Stimulated activated CD8-positive, alpha-beta memory T cell treated with anti-CD3 and anti-CD28 coated beads, Interleukin-12 subunit alpha, Interleukin-12 subunit beta, amount 100 ng/mL, for 24 hours (primary cell): ENCODE data around the gene RAB17.
"Not testable (repeated sequence)": the region's sequence is repeated elsewhere in the genome, so short reads cannot be mapped to it uniquely, and the experiment has no call there.

Source experiments
- DNase-seq: peaks from one replicate; pipeline ENCODE4 v3.0.0-alpha.2; 2020; ENCODE audit errors: extremely low read depth

Gene RAB17

DNA sequence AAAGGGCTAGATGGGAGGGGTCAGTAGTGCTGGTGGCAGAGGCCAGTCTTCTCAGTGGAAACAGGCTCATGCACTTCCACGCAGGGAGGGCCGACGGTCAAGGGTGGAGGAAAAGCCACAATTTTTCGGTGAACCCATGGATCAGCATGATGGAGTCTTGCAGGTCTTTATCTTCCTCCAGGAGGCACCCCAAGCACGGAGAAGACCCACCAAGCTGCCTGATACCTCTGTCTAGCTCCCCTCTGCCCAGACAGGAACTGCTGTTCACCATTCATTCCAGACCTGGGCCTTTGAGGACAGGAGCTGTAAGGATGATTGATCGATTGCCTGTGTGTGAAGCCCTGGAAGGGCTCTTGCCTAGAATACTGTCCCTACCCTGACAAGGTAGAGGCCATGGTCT lies 34.0 kb upstream of the RAB17 start:
- DNase-seq, result no peak

DNA sequence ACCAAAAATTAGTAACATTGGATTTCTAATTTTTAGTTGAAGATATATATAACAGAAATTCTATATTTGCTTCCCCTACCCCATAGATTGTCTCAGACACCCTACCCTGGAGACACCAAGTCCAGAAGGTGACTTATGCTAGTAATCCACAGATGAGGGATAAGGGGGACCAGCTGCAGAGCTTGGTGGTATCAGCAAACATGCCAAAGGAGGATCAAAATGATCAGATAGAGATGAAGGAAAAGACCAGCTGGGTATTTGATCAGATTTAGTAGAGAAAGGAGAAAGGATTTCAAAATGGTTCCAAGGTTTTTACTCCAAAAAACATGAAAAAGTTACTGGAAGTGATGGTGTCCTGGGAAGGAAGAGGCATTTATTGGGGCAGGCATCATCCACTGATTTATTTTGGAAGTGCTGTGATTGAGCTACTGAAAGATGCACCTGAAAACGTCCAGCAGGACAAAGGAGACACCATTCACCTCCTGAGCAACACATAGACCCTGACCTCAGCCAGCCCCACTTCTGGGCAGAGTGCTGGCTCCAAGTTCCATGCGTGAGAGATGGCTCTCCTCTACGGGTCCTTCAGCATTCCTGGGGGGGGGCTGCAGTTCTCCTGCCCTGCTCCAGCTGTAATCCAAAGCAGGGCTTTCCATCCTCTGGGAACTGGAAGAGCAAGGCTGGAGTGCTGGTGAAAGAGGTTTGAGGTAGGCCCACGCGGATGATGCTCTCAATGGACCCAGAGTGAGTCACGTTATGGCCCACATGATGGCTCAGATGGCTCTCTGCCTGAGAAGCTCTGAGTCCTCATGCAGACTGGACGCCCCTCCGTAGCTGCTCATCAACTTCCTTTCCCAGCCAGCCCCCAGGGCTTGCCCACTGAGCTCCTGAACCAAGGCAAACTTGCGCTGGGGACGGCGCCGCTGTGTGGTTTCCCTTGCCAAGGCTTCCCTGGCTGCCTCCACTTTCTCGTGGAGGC lies 33.2 kb upstream of the RAB17 start:
- DNase-seq, result no peak

DNA sequence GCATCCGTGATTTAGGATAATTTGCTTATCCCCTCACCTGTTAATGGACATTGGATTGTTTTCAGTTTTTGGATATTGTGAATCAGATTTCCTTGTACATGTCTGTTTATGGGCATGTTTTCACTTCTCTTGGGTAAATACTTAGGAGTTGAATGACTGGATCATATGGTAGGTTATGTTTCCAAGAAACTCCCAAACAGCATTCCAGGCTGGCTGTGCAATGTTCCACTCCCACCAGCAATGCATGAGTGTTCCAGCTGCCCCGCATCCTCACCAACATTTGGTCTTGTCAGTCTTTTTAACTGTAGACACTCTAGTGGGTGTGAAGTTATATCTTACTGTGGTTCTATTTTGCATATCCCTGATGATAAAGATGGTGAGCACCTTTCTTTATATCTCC lies 27.9 kb upstream of the RAB17 start:
- no peak for DNase-seq

DNA sequence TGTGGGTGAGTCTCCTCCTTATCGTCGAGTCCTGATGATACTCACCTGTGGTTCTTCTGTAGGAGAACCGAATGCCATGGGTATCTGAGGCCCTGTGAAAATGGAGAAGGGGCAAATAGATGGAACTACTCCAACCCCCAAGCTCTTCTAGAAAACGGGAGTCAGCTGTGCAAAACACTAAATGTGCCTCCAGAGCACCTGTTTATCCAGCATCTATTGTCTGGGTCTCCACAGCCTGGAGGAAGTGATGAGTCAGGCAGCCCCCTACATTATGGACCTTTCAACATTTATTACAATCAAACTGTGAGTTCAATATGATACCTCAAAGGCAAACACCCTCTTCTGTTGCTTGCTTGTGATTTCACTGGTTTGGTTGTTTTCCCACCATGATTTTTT lies 27.1 kb upstream of the RAB17 start:
- DNase-seq, result no peak

DNA sequence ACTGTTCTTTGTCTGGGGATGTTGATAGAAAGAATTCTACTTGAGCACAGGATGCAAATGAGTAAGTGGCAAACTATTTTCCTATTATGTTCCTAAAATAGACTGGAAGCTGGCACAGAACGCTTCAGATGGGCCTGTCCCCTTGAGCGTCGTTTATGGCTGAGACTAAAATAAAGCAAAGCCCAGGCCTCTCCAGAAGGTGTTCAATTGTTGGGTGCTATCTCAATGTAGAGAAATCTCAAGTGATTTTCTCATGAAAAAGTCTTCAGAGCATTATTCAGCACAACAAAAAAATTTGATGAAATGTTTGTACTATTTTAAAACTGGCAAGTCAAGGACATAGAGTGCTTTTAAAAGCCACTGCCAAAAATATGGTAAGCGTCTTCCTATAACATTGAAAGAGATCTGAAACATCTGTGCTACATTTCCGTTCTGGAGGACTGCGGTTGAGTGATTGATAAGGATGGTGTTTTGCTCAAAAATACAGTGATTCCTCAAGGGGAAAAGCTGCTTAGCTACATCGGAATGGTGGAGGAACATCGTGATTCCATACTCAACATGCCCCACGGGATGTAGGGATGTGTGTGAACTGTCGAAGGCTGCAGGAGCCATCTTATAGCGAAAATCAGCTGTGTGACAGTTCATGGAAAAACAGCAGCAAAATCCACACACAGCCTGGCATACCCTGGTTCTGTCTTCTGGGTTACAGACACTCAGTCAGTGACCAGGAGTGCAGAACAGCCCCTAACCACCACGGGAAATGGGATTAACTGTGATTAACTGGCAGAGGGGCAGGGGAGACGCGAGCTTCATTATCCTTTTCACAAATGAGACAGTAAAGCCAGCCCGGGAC lies 26.4 kb upstream of the RAB17 start:
- DNase-seq, result no peak

DNA sequence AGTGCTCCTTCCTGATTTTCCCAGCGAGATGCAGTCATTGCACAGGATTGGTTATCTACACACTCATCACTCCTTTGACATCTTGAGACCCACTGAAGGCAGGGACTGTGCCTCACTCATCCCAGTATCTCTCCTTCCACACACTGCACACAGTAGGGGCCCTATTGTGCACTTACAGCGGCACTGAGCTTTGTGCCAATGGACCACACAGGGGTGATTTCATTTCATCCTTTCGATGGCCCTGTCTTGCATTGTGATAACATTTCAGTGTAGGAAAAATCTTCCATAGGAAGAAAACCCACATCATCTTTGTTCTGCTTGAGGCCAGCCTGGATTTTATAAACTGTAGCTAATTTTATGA lies 25.8 kb upstream of the RAB17 start:
- DNase-seq, result no peak

DNA sequence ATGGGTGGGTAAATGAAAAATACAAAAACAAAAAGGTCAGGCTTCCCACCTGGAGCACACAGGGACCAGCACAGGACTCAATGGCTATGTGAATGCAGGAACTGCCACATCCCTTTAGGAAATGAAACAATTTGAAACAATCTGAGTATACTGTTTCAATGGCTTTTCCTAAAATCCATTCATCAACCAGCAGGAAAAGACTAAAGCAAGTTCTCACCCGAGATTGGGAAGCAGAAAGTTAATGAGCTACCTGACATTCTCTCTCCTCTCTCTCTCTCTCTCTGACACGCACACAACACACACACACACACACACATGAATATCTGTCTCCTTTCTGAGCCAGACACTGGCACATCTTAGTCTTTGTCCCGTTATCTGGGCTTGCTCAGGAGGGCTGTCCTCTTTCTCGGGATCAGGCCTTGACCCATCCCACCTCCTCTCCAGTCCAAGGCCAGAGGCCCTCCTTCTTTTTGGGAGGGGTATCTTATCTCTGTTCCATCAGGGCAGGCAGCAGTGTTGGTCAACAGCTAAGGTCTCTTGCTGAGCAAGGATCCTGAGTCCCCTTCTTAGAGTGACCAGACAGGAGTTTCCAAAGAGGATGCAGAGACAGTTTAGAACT lies 25.2 kb upstream of the RAB17 start:
- no peak for DNase-seq

DNA sequence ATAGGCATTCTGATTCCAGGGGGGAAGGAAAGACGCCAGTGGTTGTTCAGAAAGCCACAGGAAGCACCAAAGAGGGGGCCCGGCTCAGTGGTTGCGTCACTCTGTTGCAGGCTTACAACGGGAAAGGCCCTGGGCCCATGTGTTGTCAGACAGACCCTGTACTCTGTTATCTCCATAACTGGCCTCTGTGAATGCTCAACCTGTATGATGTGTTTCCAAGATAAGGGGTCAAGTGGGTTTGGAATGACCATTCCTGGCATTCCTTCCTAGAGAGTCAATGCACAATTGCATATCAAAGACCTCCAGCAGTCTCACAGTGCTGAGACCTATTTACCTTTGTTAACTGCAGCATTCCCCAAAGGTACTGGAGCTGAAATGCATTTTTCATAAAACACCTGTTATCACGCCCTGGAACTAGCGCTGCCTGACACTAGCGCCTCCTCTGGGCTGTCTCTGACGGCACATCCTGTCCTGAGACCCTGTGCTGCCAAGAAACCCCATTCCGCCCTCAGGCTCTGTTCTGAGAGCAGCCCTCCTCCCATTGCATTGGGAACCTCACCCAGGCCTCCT lies 23.7 kb upstream of the RAB17 start:
- no peak for DNase-seq

DNA sequence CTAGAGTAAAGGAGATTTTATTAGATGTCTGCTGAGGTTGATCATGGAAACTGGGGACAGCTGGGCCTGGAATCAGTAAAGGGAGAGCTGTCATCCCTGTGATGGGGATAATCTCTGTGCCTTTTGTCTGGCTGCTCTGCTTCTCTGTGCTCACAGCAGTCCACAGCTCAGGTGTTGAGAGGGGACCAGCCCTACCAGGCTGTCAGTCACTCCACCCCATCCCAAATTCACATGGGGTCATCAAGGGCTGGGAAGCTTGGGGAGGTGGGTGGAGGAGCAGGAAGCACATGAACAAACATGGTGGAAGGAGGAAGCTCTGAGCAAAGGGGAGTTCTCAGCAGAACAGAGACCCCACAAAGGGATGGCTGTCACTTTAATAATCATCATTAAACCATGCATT lies 23.1 kb upstream of the RAB17 start:
- no peak for DNase-seq

DNA sequence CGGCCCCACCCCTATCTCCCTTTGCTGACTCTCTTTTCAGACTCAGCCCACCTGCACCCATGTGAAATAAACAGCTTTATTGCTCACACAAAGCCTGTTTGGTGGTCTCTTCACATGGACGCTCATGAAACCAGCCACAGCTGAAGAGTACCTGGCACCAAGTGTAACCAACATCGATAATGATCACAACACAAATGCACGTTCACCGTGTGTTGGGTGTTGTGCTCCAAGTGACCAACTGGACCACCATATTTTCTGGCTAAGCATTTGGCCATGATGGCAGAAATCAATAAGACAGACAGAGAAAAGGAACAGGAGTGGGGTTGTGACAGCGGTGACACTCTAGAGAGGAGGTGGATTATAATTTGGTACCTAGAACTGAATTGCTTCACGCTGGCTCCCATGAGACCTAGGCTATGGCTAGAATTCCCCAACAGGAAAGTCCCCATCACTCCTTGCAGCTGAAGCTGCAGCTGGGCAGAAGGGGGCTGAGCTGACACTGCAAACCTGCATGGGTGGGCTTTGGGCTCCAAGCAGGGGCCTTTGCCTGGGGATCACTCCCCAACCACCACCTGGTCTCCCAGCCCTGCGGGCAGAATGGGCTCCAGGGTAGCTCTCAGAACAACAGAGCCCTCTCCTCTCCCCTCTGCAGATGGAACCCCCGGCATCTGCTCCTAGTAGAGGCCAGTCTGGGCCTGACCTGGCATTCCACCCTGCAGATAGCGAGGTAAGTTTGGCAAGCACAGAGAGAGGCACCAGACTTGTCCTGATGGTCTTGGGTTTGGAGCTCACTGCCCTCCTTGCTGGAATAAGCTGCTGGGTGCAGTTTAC lies 22.2 kb upstream of the RAB17 start:
- DNase-seq, result no peak

DNA sequence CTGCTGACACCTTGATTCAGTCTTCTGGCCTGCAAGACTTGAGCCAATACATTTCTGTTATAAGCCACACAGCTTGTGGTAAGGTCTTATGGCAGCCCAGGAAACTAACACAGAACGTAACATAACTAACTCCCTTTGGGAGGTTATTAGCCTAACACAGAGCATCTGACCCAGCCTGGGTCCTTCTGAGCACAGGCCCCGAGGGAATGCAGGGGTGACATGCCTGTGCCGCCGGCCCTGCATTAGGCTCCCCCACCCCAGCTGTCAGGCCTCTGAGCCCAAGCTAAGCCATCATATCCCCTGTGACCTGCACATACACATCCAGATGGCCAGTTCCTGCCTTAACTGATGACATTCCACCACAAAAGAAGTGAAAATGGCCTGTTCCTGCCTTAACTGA lies 16.0 kb upstream of the RAB17 start:
- DNase-seq, result not testable (repeated sequence)

DNA sequence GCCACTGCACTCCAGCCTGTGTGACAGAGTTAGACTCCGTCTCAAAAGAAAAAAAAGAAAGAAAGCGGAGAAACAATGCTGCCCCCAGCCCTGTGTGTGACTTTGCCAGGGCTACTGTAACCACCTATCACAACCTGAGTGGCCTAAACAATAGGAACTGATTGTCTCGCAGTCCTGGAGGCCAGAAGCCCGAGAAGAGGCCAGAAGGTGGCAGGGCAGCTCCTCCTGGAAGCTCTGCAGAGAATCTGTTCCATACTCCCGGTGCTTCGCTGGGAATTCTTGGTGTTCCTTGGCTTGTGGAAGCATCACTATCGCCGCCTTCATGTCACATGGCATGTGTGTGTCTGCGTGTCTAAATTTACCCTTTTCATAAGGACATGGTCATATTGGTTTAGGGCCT lies 14.4 kb upstream of the RAB17 start:
- no peak for DNase-seq

DNA sequence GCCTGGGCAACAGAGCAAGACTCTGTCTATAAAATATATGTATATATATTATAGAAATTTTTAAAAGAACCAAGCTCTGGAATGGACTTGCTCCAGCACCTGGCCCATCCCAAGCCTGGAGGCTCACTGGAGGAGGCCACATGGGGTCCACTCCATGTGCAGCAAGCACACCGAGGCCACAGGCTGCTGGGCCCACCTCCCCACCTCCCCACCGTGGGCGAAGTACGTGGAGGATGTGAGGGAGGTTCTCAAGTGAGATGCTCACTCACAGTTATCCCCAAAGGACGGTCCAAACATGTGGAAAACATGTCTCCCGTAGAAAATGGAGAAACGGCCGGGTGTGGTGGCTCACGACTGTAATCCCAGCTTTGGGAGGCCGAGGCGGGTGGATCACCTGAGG lies 13.9 kb upstream of the RAB17 start:
- DNase-seq, result no peak

DNA sequence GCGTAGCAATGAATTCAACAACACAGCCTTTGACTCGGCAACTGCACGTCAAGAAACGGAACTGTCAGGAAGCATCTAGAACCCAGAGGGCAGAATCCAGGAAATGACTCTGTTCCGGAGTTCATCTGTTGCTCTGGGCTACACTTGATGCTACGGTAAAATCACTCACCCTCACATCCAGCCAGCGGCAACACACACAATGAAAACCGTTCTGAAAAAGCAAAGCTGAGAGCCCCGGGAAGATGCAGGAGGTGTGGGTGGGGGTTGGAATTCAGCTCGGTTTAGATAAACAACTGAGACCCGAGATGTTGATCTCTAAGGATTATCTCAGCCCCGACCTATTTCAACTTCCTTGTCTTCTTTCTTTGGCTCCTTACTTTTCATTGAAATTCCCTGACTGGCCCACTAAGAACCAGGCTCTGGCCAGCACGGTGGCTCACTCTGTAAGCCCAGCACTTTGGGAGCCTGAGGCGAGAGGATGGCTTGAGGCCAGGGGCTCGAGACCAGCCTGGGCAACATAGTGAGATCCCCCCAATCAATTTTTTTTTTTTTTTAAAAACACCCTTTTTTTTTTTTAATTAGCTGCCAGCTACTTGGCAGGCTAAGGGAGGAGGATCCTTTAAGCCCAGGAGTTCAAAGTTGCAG lies 13.3 kb upstream of the RAB17 start:
- DNase-seq, result no peak

DNA sequence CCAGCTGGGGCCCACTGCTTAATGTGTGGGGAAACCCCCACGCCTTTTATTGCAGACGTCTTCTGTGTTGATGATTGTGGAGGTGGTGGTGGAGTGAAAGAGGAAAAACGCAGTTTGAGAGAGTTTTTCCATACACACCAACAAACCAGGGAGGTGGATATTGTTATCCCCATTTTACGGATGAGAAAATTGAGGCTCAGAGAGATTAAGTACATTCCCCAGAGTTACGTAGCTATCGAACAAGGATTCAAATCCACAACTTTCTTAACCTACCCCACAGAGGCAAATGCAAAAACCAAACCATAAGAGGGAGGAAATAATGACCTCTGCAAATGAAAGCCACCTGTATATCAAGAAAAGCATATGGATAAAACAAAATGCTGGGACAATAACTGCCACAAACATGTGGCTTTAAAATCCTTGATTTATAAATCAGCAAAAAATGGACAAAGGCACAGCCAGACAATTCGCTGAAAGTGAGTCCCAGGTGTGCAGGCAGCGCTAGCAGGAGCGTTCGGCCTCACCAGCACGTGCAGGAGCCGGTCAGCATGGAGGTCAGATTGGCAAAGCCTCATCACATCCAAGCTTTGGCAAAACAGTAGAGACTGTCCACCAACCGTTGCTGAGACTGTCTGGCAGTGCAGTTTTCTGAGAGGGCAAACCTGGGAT lies 12.6 kb upstream of the RAB17 start:
- no peak for DNase-seq

DNA sequence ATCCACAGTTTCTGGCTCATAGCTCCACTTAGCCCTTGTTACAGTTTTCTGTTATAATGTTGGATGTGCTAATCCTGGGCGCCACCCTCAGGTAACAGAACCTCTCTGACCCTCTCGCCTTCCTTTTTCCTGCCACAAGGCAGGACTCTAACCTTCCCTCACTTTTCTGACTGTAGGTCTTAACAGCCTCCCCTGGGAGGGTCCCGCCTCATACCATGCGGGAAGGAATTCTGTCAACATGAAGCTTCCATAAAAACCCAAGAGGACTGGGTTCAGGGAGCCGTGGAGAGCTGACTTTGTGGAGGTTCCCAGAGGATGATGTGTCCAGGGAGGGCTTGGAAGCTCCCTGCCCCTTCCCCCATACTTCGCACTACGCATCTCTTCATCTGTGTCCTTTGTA lies 11.9 kb upstream of the RAB17 start:
- DNase-seq, result no peak

DNA sequence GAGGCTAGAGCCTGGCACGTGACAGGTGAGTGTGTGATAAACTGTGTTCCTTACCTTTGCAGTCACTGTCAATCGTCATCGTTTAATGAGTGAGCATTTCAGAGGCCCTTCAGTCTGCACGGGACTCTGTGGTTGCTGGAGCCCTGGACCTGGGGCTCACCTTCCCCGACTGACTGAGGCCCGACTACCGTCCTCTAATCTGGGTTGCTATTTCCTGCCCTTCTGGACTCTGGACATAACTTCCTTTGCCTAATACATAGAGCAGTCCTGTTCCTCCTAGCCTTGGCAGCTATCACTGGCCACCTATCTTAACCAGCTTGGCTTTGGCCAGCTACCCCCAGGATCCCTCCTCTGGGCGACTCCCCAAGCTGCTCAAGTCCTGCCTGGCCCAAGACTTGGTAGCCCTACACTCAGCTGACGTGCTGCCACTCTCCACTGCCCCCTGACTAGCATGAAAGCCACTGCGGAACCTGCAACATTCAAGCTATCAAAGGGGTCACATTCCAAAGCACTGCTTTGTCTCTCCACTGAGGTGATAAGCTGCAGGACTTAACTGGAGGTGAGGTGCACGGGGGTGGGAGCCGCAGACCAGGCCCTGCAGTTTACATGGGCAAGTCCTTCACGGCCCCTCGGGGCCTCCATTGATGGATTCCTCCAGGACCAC lies 11.1 kb upstream of the RAB17 start:
- DNase-seq, result no peak

DNA sequence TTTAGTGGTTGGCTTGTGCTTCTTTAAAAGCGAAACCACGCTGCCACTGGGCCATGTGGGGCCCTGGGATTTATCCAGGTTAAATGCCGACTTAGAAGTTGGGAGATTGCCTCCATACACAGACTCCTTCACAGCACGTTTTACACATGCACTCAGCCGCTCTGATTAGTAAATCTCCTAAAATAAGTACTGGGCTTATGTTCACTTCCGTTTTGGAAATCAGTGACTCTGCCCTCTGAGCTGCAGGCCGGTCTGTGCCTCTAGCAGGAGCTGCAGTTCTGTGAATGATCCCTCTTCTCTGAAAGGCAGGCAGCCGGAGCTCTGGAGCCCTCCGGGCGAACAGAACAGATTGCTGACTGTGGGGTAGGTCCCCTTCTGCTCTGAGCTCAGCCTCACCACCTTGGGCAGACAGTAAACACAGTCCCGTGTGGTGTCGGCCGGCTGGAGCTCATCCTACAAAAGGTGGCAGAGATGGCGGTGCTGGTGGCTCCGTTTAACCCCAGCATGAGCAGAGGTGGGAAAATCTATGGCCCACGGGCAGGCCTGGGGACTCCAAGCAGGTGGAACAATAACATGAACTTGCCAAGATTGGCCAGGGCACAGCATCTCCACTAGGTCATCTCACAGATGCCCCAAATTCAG lies 9.8 kb upstream of the RAB17 start:
- DNase-seq, result no peak

DNA sequence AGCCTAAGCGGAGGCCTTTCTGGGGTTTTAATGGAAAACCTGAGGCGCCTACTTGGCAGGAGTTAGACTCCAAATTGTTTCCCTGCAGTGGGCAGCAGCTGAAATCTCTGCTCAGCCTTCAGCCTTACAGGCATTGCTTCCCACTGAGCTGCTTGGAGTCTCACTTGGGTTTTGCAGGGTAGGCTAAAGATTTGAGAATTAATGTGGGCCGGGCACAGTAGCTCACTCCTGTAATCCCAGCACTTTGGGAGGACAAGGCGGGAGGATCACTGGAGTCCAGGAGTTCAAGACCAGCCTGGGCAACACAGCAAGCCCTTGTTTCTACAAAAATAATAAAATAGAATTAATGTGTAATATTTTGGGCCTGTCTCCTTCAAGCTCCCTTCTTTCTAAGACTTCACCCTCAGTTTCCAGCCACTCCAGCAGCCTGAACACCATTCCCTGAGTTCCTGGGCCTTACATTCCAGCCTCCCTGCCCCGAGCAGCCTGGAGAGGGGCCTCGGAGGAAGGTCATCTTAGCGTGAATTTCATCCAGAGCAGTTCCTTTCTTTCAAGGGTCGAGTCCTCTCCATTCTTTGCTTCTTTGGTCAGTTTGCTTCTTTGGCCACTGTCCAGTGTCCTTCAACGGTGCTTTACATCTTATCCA lies 9.1 kb upstream of the RAB17 start:
- DNase-seq, result no peak
